Stimulated activated naive CD8-positive, alpha-beta T cell treated with anti-CD3 and anti-CD28 coated beads, Interleukin-15, Interleukin-2, amounts not matched to agents 100 ng/mL and 50 ng/mL, for 24 hours (primary cell): ENCODE results near the gene STOM.

ENCODE experiments used
- H3K27ac Mint-ChIP-seq: one replicate; pipeline ENCODE4 v1.8.0; 2021; ENCODE audit warnings: mild to moderate bottlenecking, mixed read lengths
- H3K27me3 Mint-ChIP-seq: one replicate; pipeline ENCODE4 v1.8.0; 2021; ENCODE audit warnings: mixed read lengths
- H3K36me3 Mint-ChIP-seq: one replicate; pipeline ENCODE4 v1.8.0; 2021; ENCODE audit warnings: low read depth, mixed read lengths
- H3K4me1 Mint-ChIP-seq: one replicate; pipeline ENCODE4 v1.8.0; 2021; ENCODE audit warnings: low read depth, mixed read lengths
- H3K4me3 Mint-ChIP-seq: one replicate; pipeline ENCODE4 v1.8.0; 2021; ENCODE audit warnings: mild to moderate bottlenecking, mixed read lengths
- H3K9me3 Mint-ChIP-seq: one replicate; pipeline ENCODE4 v1.8.0; 2021; ENCODE audit warnings: mixed read lengths

STOM gene

DNA sequence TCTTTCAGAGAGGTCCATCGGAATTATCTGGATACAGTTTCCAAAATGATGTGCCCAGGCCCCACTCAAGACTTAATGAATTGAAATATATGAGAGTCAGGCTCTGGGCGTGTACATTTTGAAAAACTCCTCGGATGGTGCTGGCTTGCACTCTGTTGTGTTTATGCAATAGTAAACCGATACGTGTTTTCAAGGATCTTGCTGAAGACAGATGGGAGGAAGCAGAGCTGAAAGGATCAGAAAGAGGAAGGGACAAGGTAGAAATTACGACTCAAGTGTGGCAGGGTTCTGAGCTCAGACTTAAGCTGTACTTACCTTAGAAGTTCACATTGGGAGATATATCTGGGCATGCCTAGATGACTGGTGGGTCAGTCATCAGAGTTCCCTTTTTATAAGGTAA, 13.7 kb upstream of the STOM start:
- Mint-ChIP-seq H3K9me3 (no peaks in the 10 kb centered on the region), H3K27ac (no peak overlapping the region), H3K27me3 (peaks cover 3% of the 10 kb centered on the region), H3K4me3 (no peak overlapping the region), H3K4me1 (no peaks in the 10 kb centered on the region), H3K36me3 (no peaks in the 10 kb centered on the region)

- H3K4me1 Mint-ChIP-seq = no peaks in the 10 kb centered on the region
- H3K4me3 Mint-ChIP-seq = no peak overlapping the region
- H3K9me3 Mint-ChIP-seq = no peaks in the 10 kb centered on the region
- H3K27me3 Mint-ChIP-seq = peaks cover 3% of the 10 kb centered on the region
- peaks cover 8% of the 10 kb centered on the region for H3K36me3 Mint-ChIP-seq
- H3K27ac Mint-ChIP-seq = no peak overlapping the region
These were observed 10.8 kb upstream of the STOM start for GRCh38 chr9:121380846-121381245.

GRCh38 chr9:121376214-121376830, 6.3 kb upstream of the STOM start:
- Mint-ChIP-seq H3K27ac (no peak overlapping the region), H3K4me1 (peaks cover 14% of the 10 kb centered on the region), H3K36me3 (peaks cover 8% of the 10 kb centered on the region), H3K9me3 (no peaks in the 10 kb centered on the region), H3K27me3 (no peaks in the 10 kb centered on the region), H3K4me3 (no peak overlapping the region)

GRCh38 chr9:121373011-121373729, 3.1 kb upstream of the STOM start:
- no peak overlapping the region for H3K4me3 Mint-ChIP-seq
- H3K4me1 Mint-ChIP-seq = peaks cover 36% of the 10 kb centered on the region
- no peaks in the 10 kb centered on the region for H3K27me3 Mint-ChIP-seq
- H3K27ac Mint-ChIP-seq = no peak overlapping the region
- peaks cover 14% of the 10 kb centered on the region for H3K36me3 Mint-ChIP-seq
- H3K9me3 Mint-ChIP-seq = peaks cover 4% of the 10 kb centered on the region

GRCh38 chr9:121372239-121373010, 2.4 kb upstream of the STOM start:
- Mint-ChIP-seq H3K4me3 (no peak overlapping the region), H3K27ac (no peak overlapping the region), H3K4me1 (peaks cover 44% of the 10 kb centered on the region), H3K27me3 (no peaks in the 10 kb centered on the region), H3K36me3 (peaks cover 9% of the 10 kb centered on the region), H3K9me3 (peaks cover 4% of the 10 kb centered on the region)

GRCh38 chr9:121371495-121372061, 1.5 kb upstream of the STOM start:
- no peaks in the 10 kb centered on the region for H3K27me3 Mint-ChIP-seq
- peaks cover 5% of the 10 kb centered on the region for H3K36me3 Mint-ChIP-seq
- peaks cover 51% of the 10 kb centered on the region for H3K4me1 Mint-ChIP-seq
- H3K27ac Mint-ChIP-seq = no peak overlapping the region
- H3K4me3 Mint-ChIP-seq = peak overlapping the region; percentile 43
- peaks cover 4% of the 10 kb centered on the region for H3K9me3 Mint-ChIP-seq

DNA sequence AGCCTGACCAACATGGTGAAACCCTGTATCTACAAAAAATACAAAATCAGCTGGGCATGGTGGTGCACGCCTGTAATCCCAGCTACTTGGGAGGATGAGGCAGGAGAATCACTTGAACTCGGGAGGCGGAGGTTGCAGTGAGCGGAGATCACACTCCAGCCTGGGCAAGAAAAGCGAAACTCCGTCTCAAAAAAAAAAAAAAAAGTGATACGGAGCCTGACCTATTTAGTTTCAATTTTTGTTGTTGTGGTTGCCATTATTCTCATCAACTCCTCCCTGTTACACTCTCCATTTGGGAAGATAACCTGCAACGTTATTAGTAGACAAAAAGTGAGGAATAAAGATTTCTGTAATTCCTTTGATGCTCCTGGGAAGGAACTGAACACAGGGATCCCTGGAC, 1.3 kb downstream of the STOM start:
- H3K4me3 Mint-ChIP-seq = peak overlapping the region; percentile 88
- H3K27me3 Mint-ChIP-seq = no peaks in the 10 kb centered on the region
- H3K4me1 Mint-ChIP-seq = peaks cover 64% of the 10 kb centered on the region
- H3K27ac Mint-ChIP-seq = peak overlapping the region; percentile 65
- peaks cover 4% of the 10 kb centered on the region for H3K9me3 Mint-ChIP-seq
- H3K36me3 Mint-ChIP-seq = peaks cover 20% of the 10 kb centered on the region

GRCh38 chr9:121368138-121368522, 1.9 kb downstream of the STOM start:
- peak overlapping the region; percentile 88 for H3K4me3 Mint-ChIP-seq
- H3K36me3 Mint-ChIP-seq = peaks cover 20% of the 10 kb centered on the region
- no peak overlapping the region for H3K27ac Mint-ChIP-seq
- H3K27me3 Mint-ChIP-seq = no peaks in the 10 kb centered on the region
- peaks cover 4% of the 10 kb centered on the region for H3K9me3 Mint-ChIP-seq
- peaks cover 64% of the 10 kb centered on the region for H3K4me1 Mint-ChIP-seq

GRCh38 chr9:121367306-121368137, 2.5 kb downstream of the STOM start:
- Mint-ChIP-seq H3K36me3 (peaks cover 20% of the 10 kb centered on the region), H3K4me1 (peaks cover 65% of the 10 kb centered on the region), H3K4me3 (peak overlapping the region; percentile 88)

GRCh38 chr9:121366611-121367192, 3.3 kb downstream of the STOM start:
- Mint-ChIP-seq H3K9me3 (peaks cover 4% of the 10 kb centered on the region), H3K36me3 (peaks cover 20% of the 10 kb centered on the region), H3K4me1 (peaks cover 64% of the 10 kb centered on the region), H3K27me3 (no peaks in the 10 kb centered on the region), H3K27ac (no peak overlapping the region), H3K4me3 (no peak overlapping the region)

More at GRCh38 chr9:121367306-121368137, 2.5 kb downstream of the STOM start:
- H3K9me3 Mint-ChIP-seq = peaks cover 4% of the 10 kb centered on the region
- no peak overlapping the region for H3K27ac Mint-ChIP-seq
- no peaks in the 10 kb centered on the region for H3K27me3 Mint-ChIP-seq

DNA sequence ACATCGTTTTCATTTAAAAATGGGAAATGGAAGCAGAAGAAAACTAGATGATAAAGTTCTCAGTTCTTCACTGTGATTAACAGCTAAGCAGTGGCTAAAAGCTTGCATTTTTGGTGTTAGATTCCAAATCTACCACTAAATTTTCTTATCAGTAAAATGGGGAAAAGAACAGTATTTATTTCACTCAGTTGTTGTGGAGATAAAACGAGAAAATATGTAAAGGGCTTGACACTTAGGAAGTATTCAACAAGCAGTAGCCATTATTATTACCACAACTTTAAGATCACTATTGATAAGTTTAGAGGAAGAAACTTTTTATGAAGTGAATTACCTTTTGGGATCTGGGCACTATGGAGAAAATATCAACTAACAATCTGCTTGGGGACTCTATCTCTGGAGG, 4.5 kb downstream of the STOM start:
- H3K4me1 Mint-ChIP-seq = peaks cover 64% of the 10 kb centered on the region
- H3K4me3 Mint-ChIP-seq = no peak overlapping the region
- H3K36me3 Mint-ChIP-seq = peaks cover 19% of the 10 kb centered on the region
- no peaks in the 10 kb centered on the region for H3K27me3 Mint-ChIP-seq
- H3K9me3 Mint-ChIP-seq = peaks cover 3% of the 10 kb centered on the region
- H3K27ac Mint-ChIP-seq = peak overlapping the region; percentile 2

GRCh38 chr9:121364886-121365285, 5.2 kb downstream of the STOM start:
- Mint-ChIP-seq H3K4me3 (no peak overlapping the region), H3K36me3 (peaks cover 18% of the 10 kb centered on the region), H3K27ac (no peak overlapping the region), H3K27me3 (no peaks in the 10 kb centered on the region), H3K4me1 (peaks cover 64% of the 10 kb centered on the region), H3K9me3 (no peaks in the 10 kb centered on the region)

DNA sequence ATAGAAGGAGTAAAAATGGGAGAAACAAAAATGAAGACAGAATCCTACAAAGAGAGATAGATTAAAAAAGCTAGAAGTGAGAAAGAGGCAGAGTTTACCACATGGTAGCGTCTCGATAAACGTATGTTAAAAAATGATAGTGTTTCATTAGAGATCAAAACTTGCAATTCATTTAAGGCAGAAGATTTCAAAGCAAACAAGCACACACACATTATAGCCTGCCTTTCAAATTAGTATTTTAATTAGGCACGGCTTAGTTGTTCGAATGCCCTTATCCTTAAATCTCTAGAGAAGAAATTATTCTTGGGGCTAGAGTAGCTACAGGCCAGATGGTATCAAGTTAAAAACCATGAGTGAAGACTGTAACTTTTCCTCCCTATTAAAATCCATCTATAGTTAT, 6.0 kb downstream of the STOM start:
- Mint-ChIP-seq H3K27ac (no peak overlapping the region), H3K4me1 (peaks cover 70% of the 10 kb centered on the region), H3K4me3 (no peak overlapping the region)

DNA sequence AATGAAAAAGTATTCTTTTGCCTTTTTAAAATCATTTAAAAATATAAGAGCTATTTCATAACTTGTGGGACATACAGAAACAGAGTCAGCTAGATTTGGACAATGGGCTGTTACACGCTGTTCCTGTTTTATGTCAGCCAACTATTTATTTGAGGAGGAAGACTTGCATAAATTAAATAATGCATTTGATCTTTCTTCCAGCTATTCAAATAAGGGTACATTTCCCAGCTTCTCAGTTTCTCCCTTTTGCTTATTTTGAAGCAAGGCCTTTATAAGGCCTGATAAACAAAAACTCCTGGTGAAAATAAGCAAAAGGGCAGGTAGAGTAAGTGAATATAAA, 6.5 kb downstream of the STOM start:
- Mint-ChIP-seq H3K27ac (no peak overlapping the region), H3K4me1 (peaks cover 70% of the 10 kb centered on the region), H3K36me3 (peaks cover 18% of the 10 kb centered on the region), H3K4me3 (no peak overlapping the region), H3K27me3 (no peaks in the 10 kb centered on the region), H3K9me3 (no peaks in the 10 kb centered on the region)

More for the DNA sequence above, 6.0 kb downstream of the STOM start:
- peaks cover 18% of the 10 kb centered on the region for H3K36me3 Mint-ChIP-seq
- no peaks in the 10 kb centered on the region for H3K27me3 Mint-ChIP-seq
- H3K9me3 Mint-ChIP-seq = no peaks in the 10 kb centered on the region
